Left ventricle myocardium inferior (tissue), 1 donor: ENCODE measurements around the gene SH3PXD2A. TPM values are rescaled to one million over a fixed set of nuclear protein-coding genes. Genes with fewer than 3 reads are reported as not detected.

Experiments
- DNase-seq: peaks from one replicate; pipeline ENCODE4 v3.0.0-alpha.2; 2020
- H3K27ac ChIP-seq: fragments of 200-600 bp; replicated peaks from 2 replicates; pipeline ENCODE4 v1.8.0; 2021
- H3K27me3 ChIP-seq: fragments of 200-600 bp; 2 replicates; pipeline ENCODE4 v1.8.0; 2021; ENCODE audit warnings: low read depth
- H3K36me3 ChIP-seq: fragments of 200-600 bp; 2 replicates; pipeline ENCODE4 v1.8.0; 2021
- H3K4me1 ChIP-seq: fragments of 200-600 bp; 2 replicates; pipeline ENCODE4 v1.8.0; 2021
- H3K4me3 ChIP-seq: fragments of 200-600 bp; 2 replicates; pipeline ENCODE4 v1.8.0; 2021; ENCODE audit warnings: mild to moderate bottlenecking, moderate library complexity
- H3K9me3 ChIP-seq: fragments of 200-600 bp; replicated peaks from 2 replicates; pipeline ENCODE4 v1.8.0; 2021
- CTCF ChIP-seq: fragments of 200-600 bp; IDR thresholded peaks from 2 replicates; pipeline ENCODE4 v1.8.0; 2021; ENCODE audit warnings: antibody characterized with exemption, mild to moderate bottlenecking, borderline replicate concordance
- intact Hi-C: fragments of 100-400 bp; cut with micrococcal nuclease; formaldehyde crosslinking; loops from one replicate; pipeline ENCODE4 v1.11.0; 2022
- total RNA-seq: library from RNA; stranded (reverse); fragmentation: NEBNext Ultra II Directional; extraction: Animal tissue kit (Norgen Biotek cat#: 25700); gene quantifications from one replicate; pipeline ENCODE4 v1.2.1, GENCODE V29; 2021
- donor health status: DM: no; HTN: yes; CAD: no; lungs with severe emphysema.

Gene SH3PXD2A
- total RNA-seq, 1 donor from 2014 or later, result 34.4 TPM

GRCh38 chr10:103737735-103738367 lies 117.5 kb downstream of the SH3PXD2A start:
- no peak for DNase-seq
- intact Hi-C loops, result no loop called here
- Histone ChIP-seq H3K4me1 (peaks cover 57% of the 10 kb centered on the region), H3K9me3 (no peaks in the 10 kb centered on the region), H3K27me3 (no peaks in the 10 kb centered on the region), H3K36me3 (peaks cover 5% of the 10 kb centered on the region), H3K27ac (no peak overlapping the region), H3K4me3 (no peak overlapping the region)
- TF ChIP-seq CTCF, result no peak

GRCh38 chr10:103736763-103737162 lies 118.6 kb downstream of the SH3PXD2A start:
- intact Hi-C loops, result no loop called here
- H3K4me1 ChIP-seq, result peaks cover 53% of the 10 kb centered on the region
- H3K4me3 ChIP-seq, result no peak overlapping the region
- no peaks in the 10 kb centered on the region for H3K27me3 ChIP-seq
- no peaks in the 10 kb centered on the region for H3K9me3 ChIP-seq
- no peak for TF ChIP-seq CTCF
- no peak overlapping the region for H3K27ac ChIP-seq
- no peak for DNase-seq
- H3K36me3 ChIP-seq, result peaks cover 5% of the 10 kb centered on the region

GRCh38 chr10:103736044-103736443 lies 119.3 kb downstream of the SH3PXD2A start:
- Histone ChIP-seq H3K4me1 (peaks cover 46% of the 10 kb centered on the region), H3K36me3 (peaks cover 5% of the 10 kb centered on the region), H3K9me3 (no peaks in the 10 kb centered on the region), H3K4me3 (no peak overlapping the region), H3K27me3 (no peaks in the 10 kb centered on the region), H3K27ac (no peak overlapping the region)
- intact Hi-C loops, result no loop called here
- no peak for DNase-seq
- TF ChIP-seq CTCF, result no peak

- Histone ChIP-seq H3K27me3 (no peaks in the 10 kb centered on the region), H3K4me1 (peaks cover 40% of the 10 kb centered on the region), H3K4me3 (no peak overlapping the region), H3K36me3 (peaks cover 5% of the 10 kb centered on the region), H3K27ac (no peak overlapping the region), H3K9me3 (no peaks in the 10 kb centered on the region)
- TF ChIP-seq CTCF, result no peak
- no peak for DNase-seq
- intact Hi-C loops, result no loop called here
Measured at GRCh38 chr10:103734731-103735130, 120.6 kb downstream of the SH3PXD2A start.

GRCh38 chr10:103733045-103733419 lies 122.3 kb downstream of the SH3PXD2A start:
- intact Hi-C loops, result no loop called here
- no peak for TF ChIP-seq CTCF
- H3K27me3 ChIP-seq, result no peaks in the 10 kb centered on the region
- H3K36me3 ChIP-seq, result peaks cover 5% of the 10 kb centered on the region
- no peak overlapping the region for H3K27ac ChIP-seq
- H3K9me3 ChIP-seq, result no peaks in the 10 kb centered on the region
- H3K4me3 ChIP-seq, result no peak overlapping the region
- DNase-seq, result no peak
- peaks cover 27% of the 10 kb centered on the region for H3K4me1 ChIP-seq
